T follicular helper cell (primary cell): ENCODE data around the gene ADARB1.
"Not testable (repeated sequence)": the region's sequence is repeated elsewhere in the genome, so short reads cannot be mapped to it uniquely, and the experiment has no call there.

Source experiments
- DNase-seq: peaks from one replicate; pipeline ENCODE4 v3.0.0-alpha.2; 2020; ENCODE audit warnings: low read depth
- total RNA-seq, 2 experiments: gene quantifications; one replicate each; lab custom pipeline; 2026; lab: John Stamatoyannopoulos, UW

The ADARB1 gene, protein sequence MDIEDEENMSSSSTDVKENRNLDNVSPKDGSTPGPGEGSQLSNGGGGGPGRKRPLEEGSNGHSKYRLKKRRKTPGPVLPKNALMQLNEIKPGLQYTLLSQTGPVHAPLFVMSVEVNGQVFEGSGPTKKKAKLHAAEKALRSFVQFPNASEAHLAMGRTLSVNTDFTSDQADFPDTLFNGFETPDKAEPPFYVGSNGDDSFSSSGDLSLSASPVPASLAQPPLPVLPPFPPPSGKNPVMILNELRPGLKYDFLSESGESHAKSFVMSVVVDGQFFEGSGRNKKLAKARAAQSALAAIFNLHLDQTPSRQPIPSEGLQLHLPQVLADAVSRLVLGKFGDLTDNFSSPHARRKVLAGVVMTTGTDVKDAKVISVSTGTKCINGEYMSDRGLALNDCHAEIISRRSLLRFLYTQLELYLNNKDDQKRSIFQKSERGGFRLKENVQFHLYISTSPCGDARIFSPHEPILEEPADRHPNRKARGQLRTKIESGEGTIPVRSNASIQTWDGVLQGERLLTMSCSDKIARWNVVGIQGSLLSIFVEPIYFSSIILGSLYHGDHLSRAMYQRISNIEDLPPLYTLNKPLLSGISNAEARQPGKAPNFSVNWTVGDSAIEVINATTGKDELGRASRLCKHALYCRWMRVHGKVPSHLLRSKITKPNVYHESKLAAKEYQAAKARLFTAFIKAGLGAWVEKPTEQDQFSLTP
- total RNA-seq = 51.4 to 65.5 reads per million in 2 experiments

DNA sequence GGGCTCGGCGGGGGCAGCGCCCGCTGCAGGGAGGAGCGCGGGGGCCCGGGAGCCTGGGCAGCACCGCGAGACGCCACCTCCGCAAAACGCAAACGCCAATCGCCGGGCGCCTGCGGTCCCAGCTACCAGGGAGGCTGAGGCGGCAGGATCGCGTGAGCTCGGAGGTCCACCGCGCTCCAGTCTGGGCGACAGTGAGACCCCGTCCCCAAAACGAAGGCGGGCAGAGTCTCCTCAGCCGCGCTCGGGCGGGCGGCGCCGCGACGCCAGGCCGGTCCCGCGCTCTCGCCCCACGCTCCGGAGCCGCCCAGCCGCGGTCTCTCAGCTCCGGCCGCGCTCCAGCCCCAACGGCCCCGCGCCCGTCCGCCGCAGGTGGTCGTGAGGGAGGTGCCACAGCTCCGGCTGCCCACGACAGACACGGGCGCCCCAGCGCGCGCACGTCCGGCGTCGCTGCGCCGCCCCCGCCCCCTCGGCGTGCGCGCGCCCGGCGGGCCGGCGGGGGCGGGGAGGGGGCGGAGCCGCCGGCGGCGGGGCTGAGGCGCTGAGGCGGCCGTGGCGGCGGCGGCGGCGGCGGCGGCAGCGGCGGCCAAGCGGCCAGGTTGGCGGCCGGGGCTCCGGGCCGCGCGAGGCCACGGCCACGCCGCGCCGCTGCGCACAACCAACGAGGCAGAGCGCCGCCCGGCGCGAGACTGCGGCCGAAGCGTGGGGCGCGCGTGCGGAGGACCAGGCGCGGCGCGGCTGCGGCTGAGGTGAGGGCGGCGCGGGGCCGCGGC is at the start of gene ADARB1:
Gene ADARB1 (plus strand): TSS at position 533 of the 770 bp plus-strand sequence. CDS start 97,077 bp downstream, outside the sequence.
- peak; percentile 48 for DNase-seq

DNA sequence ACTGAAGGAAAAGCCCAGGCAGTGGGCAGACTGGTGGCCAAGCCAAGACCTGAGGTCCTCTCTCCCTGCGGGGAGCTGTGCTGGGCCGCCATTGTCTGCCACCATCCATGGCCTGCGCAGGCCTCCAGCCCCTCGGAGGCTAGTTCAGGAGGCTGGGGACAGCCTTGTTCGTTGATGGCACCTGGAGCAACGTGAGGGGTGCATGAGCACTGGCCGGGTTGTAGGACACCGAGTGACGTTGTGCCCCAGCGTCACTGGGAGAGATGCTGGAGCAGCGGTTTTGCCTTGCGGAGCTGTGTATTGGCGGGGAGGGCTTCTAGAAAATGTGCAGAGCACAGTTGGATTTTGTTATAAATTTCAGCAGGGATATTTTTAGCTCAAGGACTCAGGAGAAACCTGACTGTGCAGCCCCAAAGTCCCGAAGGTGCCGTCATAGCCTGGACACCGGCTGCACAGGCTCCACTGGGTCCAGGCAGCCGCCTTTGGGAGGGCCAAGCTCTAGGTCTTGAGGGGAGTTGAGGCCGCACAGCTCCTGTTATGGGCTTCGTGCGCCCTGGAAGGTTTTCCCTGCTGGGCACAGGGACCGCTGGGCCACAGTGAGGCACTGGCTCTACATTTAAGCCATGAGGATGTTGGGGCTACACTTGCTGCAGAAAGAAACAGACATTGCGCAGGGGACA is 48.2 kb upstream of the ADARB1 start:
- no peak for DNase-seq

DNA sequence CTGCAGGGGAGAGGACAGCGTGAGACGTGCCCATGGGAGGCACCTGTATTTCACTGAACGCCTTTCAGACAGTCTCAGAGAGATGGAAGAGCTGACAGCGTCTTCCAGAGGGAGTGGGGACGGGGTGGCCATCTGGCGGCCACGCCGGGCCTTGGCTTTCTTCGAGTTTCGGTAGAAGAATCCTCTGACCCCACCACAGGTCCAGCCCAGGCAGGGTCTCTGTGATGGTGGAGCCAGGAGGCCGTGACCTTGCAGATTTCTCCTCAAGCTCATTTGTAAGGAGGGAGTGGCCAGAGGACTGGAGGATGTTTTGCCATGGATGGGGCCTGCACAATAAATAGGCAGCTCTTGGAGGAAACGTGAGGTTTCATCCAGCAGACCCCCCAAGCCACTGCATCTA is 47.6 kb upstream of the ADARB1 start:
- DNase-seq = no peak

DNA sequence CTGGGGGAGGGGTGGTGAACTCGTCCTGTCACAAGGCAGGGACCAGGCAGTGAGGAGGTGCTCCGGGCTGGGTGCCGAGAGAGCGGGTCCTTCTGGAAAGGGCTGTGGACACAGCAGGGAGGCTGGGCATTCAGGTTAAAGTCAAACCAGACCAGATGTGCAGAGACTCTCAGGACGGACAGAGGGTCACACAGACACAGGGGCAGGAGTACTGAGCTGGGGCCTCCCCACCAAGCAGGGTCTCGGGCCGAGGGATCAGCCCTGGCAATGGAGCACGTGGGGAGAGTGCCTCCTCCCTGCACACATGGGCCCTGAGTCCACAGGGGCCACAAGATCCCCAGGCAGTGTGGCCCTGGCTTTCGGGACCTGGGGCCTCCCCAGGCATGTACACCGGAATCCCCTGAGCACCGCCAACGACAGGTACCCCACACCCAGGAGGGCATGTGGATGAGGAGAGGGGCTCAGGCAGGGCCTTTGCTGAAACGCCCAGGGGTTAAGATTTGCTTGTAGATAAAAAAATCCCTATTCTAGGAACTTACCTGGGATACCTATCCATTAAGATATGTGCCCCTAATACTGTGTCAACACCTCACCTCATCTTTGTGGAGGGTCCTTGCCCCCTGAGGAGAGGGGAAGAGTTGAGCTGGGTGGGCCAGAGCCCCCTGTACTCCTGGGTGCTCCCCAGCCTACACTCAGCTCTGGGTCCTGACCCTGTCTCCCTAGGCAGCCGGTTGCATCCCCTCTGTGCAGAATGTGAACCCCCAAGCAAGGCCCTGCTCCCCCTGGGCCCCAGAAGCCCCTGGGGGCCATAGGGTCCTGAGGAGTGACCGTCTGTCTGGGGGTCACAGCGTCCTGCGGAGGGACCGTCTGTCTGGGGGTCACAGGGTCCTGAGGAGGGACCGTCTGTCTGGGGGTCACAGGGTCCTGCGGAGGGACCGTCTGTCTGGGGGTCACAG is 46.9 kb upstream of the ADARB1 start:
- DNase-seq = no peak

DNA sequence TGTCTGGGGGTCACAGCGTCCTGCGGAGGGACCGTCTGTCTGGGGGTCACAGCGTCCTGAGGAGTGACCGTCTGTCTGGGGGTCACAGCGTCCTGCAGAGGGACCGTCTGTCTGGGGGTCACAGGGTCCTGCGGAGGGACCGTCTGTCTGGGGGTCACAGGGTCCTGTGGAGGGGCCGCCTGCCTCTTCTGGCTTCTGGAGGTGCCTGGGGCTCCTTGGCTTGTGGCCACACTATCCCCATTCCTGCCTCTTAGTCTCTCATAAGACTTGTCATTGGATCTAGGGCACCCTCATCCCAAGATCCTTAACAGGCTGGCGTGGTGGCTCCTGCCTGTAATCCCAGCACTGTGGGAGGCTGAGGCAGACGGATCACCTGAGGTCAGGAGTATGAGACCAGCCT is 45.7 kb upstream of the ADARB1 start:
- DNase-seq = not testable (repeated sequence)

DNA sequence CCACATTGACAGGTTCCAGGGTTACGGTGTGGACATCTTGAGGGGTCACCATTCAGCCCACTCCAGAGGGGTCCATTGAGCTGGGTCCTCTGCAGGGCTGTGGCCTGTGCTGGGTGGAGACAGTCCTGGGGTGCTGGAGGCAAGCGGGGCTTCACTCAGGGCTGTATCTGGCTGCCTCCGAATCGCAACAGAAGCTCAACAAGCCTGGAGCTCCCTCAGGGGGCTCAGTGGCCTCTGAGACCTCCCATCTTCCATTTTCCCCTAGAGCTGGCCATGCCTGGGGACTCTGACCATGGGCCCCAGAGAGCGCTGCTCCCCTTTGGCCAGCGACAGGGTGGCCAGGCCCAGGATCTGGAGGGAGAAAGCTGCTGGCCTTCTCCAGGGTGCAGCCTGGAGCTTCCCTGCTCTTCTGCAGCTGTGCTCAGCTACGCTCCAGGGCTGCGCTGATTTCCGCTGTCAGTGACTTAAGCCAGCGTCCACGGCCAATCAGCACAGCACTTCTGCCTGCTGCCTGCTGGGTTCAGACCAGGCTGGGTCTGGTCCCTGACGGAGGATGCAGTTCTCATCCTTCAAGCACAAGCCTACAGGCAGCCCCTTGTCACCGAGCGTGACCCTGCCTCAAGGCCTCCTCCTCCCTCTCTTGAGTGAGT is 45.0 kb upstream of the ADARB1 start:
- DNase-seq = no peak

DNA sequence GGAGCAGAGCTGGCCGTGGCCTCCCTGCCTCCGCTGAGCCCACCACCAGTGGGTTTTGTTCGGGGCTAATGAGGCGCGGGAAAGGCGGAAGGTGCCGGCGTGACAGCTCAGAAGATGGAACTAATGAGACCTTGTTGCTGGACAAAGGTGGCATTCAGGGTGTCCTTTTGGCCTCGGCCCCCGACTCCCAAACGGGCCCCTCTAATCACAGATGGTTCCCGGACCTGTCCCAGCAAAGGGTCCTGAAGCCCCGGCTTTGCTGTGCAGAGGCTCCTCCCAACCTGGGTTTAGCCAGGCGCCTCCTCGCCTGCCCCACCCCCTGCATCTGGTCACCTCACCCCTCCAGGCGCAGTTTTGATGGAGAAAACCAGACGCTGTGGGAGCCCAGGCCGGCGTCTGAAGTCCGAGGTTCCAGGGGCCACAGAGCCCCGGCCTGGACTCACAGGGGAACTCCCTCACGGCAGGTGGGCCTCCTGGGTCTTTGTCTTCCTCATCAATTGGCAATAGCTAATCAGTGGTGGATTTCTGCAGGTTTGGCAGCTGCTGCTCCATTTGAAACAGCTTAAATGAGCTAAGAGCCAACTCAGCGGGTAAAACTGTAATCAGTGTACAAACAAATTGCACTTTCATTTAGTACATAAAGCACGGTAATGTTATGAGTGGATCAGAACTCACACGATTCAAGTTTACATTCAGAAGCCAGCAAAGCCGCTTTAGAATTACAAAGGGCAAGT is 44.3 kb upstream of the ADARB1 start:
- no peak for DNase-seq

DNA sequence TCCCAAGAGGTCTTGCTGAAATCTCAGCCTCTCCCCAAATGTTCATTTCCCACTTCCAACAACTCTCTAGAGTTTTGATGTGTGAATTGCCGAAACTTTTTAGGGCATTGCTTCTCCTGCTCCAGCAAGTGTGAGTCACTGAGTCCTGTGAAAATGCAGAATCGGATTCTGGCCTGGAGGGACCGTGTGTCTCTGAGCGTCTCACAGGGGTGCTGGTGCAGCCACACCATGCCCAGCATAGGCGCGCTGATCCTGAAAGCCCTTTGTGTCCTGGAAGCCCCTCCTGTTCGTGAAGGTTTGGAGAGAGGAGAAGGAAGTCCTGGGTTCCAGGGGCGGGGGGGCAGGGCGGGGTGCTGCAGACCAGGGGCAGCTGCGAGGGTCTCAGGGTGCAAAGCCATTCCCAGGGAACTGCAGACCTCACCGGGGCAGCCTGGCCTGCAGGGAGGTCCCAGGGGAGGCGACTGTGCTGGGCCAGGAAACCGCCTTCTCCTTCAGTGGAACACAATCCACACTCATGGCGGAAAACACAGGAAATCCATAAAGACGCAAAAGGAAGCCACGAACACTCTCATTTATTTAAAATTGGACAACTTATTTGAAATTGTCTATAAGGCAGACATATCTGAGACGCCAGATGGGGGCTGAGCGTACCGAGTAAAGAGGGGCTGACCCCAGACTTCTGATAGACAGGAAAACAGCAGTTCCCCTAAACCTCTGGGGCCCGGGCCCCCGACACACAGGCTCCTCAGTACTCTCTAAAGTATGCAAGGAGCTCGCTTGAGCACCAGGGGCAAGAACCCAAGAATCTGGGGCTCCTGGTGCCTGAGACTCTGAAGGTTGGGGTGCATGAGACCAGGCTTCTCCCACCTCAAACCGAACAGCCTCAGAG is 43.5 kb upstream of the ADARB1 start:
- no peak for DNase-seq

DNA sequence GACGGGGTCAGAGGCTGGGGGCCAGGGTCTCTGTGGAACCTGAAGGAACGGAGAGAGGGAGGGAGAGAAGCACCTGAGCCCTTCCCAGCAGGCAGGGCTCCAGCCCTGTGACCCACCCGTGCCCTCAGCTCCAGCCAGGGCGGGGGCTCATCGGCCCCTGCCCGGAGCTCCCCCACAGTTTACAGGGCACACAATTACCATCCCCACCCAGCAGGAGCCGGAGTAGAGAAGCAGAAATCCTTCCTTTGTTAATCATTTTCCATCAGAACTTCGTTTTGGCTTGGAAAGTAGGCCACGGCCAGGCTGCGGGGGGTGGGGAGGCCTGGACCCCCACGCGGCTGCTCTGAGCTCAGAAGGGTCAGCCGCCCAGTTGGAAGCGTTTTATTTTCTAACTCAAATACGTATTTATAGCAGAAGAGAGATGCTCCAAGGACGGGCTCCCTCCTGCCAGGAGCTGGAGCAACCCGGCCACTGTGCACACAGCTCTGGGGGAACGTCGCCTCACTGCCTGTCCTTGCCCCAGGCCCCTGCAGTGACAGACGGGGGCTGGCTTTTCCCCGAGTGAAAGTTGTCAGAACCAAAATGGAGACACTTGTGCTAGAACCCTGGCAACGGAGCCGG is 42.7 kb upstream of the ADARB1 start:
- DNase-seq = no peak

DNA sequence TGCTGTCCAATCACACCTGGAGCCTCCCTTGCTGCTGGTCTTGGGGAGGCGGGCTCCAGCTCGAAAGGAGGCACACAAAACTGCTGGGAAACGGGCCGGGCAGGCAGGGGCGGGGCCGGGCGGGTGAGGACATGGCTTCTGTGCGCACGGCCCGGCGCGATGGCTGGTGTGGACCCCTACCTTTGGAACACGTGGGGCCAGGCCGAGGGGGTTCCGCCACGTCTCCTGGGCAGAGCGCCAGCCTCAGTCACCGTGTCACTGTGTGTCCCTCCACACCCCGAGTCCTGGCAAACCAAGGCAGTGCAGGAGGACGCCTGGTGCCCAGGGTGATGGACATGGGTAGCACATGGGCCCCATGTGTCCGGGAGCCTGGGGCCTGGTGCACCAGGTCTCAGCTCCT is 42.0 kb upstream of the ADARB1 start:
- no peak for DNase-seq

DNA sequence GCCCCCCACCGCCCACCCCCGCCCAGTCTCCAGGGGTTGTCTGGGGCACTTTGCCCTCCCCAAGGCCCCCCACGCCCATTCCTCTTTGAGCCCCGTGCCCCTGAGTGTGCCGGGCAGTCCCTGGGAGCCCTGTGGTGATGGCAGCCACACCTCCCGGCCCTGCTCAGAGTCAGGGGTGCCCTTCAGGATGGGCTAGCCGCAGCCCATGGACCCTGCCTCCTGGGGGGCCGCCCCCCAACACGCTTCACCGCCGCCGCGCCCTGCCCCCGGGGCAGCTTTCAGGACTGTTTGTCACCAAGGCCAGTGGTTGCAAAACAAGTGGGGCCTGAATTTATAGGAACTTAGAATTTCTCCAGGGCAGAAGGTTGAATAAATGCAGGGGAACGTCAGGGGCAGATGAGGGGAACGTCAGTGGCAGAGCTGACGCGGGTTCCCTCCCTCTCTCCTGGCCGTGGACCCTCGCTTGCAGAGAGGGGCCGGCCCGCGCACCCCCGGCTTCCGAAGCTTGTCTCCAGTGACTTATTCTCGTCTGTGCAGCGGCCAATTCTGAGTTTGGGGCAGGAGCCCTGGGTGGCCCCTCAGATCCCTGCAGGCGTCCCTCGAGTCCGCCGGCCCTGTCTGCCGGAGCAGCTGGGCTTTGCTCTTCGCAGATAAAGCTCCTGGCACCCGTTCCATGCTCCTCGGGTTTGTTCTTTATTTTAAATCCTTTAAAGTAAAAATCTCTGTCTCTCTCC is 41.2 kb upstream of the ADARB1 start:
- no peak for DNase-seq

DNA sequence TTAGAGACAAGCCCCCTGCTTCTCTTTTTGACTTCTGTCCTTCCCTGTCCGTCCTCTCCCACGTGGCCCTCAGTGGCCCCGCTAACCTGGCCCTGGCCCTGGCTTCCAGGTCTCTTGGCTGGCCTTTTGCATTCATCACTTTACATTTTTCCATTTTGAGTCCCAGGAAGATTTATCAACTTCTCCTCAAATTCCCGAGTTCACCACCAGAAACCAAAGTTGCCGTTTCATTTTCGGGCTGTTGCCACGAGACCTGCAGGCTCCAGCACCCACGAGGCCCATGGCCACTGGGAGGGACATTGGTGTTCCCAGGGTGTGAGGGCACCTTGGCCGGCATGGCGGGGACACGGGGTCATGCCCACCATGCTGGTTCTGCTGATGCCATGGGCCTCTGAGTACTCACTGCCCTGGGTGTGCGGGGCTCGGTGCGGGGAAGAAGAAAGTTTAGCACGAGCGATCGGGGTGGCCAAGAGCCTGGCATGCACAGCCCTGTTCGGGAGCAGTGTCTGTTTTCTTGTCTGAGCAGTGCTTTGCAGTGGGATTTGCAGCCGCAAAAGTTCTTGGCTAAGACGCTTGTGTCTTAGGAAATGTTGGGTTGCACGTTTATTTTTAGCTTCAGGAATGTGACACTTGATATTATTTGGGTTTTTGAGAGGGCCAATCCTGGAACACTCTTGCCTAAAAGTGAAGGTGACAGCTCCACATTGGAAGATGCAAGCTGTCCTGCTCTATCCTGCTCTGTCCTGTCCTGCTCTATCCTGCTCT is 40.4 kb upstream of the ADARB1 start:
- no peak for DNase-seq

DNA sequence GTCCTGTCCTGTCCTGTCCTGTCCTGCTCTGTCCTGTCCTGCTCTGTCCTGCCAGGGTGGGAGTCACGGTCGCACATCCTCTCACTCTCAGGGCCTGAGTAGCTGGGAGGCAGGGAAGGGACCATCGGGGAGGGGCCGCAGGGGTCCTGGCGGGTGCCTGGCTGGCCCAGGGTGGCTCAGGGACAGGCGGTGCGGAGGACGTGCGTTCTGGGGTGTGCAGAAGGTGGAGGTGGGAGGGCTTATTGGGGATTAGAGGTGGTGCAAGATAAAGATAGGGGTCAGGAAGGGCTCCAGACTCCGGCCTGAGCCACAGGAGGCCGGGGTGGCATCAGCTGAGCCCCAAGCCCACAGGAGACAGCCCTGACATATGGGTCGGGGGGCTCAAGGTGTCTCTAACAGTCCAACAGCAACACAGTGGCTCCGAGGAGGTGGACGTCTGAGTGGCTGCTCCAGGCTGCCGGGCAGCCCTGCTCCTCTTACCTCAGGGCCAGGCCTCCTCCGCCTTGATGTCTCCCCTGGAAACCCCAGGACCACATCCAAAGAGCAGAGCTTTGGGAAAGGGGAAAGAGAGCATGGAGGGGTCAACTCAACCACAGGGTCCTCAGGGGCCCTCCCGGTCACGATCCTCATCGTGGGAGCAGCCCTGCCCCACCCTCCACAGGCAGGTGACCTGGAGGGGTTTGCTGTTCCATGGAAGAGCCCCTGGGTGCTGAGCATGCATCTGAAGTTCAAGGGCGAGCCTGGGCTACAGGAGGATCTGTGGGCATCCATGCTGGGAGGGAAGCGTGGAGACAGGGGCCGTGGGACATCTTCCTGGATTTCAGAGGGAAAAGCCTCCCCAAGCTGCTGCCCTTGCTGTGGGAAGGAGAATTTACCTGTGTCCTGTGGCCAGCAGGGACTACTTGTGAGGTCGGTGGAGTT is 39.6 kb upstream of the ADARB1 start:
- no peak for DNase-seq

DNA sequence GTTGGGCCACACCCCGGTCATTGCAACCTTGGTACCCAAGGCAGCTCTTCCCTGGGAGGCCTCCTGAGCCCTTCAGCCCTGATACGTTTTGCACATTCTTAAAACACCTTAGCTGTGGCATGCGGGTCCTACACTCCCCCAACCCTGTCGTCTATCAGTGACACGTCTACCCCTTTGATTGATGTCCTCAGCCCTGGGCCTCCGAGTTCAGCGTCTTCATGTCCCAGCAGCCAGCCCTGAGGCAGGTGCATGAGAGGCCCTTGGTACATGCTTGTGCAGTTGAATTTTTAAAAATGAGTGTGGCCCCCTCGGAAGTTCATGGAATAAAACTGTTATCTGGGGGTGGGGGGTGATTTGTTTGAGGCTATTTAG is 38.9 kb upstream of the ADARB1 start:
- DNase-seq = no peak

DNA sequence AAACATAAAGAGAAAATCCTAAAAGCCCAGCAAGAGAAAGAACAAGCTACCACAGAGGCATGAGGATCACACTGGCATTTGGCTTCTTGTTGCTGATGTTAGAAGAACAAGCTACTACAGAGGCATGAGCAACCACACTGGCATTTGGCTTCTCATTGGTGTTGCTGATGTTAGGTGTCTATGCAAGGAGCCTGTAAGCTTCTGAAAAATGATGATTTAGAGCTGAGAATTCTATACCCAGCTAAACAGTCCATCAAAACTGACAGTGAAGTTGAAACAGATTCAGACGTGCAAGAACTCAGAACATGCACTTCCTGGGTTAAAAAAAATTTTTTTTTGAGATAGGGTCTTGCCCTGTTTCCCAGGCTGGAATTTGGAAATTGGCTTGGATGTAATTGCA is 37.8 kb upstream of the ADARB1 start:
- DNase-seq = no peak

DNA sequence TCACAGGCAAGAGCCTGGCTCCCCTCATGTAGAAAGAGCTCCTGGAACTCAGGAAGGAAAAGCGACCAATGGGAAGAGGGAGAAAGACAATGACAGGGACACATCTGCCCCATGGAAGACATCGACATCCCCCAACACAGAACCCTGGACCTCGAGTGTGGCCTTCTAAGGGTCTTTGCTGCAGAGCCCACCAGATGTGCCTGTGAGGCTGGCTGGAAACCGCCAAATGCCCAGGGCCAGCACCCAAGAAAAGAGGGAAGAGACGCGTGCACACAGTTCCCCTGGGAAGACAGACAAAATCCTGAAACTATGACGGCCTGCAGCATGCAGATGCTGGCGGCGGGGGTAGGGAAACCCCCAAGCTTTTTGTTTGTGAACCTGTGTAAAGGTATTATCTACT is 36.4 kb upstream of the ADARB1 start:
- no peak for DNase-seq
